Measurements from ENCODE around the gene MOB1A. TPM values are rescaled to one million over a fixed set of nuclear protein-coding genes. Genes with fewer than 3 reads are reported as not detected.
A peak's percentile ranks its signal among the peaks of the same experiment; 100 is the strongest.

The MOB1A gene
- total and polyA plus RNA-seq, 2 of the 13 experiments (the other 11 are each of a cell fraction or from before 2014, with no cell fraction given): 48.2 to 139 TPM

- TF ChIP-seq ZNF318 (CRISPR knock-in tag; IDR thresholded peaks at IDR 0.05) (no peak), ARID4A (CRISPR knock-in tag; IDR thresholded peaks at IDR 0.05; ENCODE audit: borderline replicate concordance) (peak; percentile 98), ZNF24 (IDR thresholded peaks at IDR 0.05) (peak; percentile 98), RBM22 (optimal IDR thresholded peaks at IDR 0.05; ENCODE audit: low read length) (peak; percentile 85), ZNF496 (CRISPR knock-in tag; IDR thresholded peaks at IDR 0.05; ENCODE audit: insufficient replicate concordance) (no peak), ZNF160 (CRISPR knock-in tag; IDR thresholded peaks at IDR 0.05) (no peak; the same call in 1 of the 2 replicates), ZFP90 (CRISPR knock-in tag; IDR thresholded peaks at IDR 0.05; ENCODE audit: borderline replicate concordance) (peak; percentile 81; the same call in 1 of the 2 replicates), POLR2A (IDR thresholded peaks at IDR 0.05; ENCODE audit: insufficient read depth in 1 of 2, low read depth in 2 of 2, low read length in 2 of 2) (peak; percentile 92 to 96), RFXAP (CRISPR knock-in tag; IDR thresholded peaks at IDR 0.05; ENCODE audit: borderline replicate concordance) (peak; percentile 87; the same call in 1 of the 2 replicates), MLXIP (CRISPR knock-in tag; IDR thresholded peaks at IDR 0.05; ENCODE audit: borderline replicate concordance) (peak; percentile 75; the same call in 1 of the 2 replicates), ZNF550 (CRISPR knock-in tag; IDR thresholded peaks at IDR 0.05; ENCODE audit: borderline replicate concordance) (no peak; the same call in 1 of the 2 replicates)
Measured at GRCh38 chr2:74147727-74148456, 30.8 kb downstream of the MOB1A start, which contains the start of gene BOLA3 (continued).
